ENCODE data around the gene TBX2. TPM values are rescaled to one million over a fixed set of nuclear protein-coding genes. Genes with fewer than 3 reads are reported as not detected.
"Not testable (repeated sequence)": the region's sequence is repeated elsewhere in the genome, so short reads cannot be mapped to it uniquely, and the experiment has no call there.

The TBX2 gene
- total and polyA plus RNA-seq, 7 donors = 0.99 to 5.3 (median 3.3) TPM

- Histone ChIP-seq H3K27ac (no peak overlapping the region), H3K4me1 (no peaks in the 10 kb centered on the region), H3K27me3 (peaks cover 0 to 4% (median 0%) of the 10 kb centered on the region in 3 donors), H3K36me3 (no peaks in the 10 kb centered on the region), H3K4me3 (no peak overlapping the region), H3K9me3 (peaks cover 0 to 6% (median 2%) of the 10 kb centered on the region in 4 donors)
- intact Hi-C loops (cut with DNase I) = no loop called here
- DNase-seq = no peak
- TF ChIP-seq POLR2A (IDR thresholded peaks at IDR 0.05) = no peak
- TF ChIP-seq POLR2AphosphoS5 (IDR thresholded peaks at IDR 0.05) = no peak
- TF ChIP-seq CTCF (IDR thresholded peaks at IDR 0.05) = no peak
- no peak for TF ChIP-seq EP300 (IDR thresholded peaks at IDR 0.05)
Measured at GRCh38 chr17:61436273-61436672, 36.6 kb downstream of the TBX2 start.

- Histone ChIP-seq H3K4me3 (no peak overlapping the region), H3K27ac (no peak overlapping the region), H3K4me1 (no peaks in the 10 kb centered on the region), H3K9me3 (peaks cover 0 to 6% (median 2%) of the 10 kb centered on the region in 4 donors), H3K27me3 (peaks cover 0 to 4% (median 0%) of the 10 kb centered on the region in 3 donors), H3K36me3 (no peaks in the 10 kb centered on the region)
- no peak for TF ChIP-seq EP300 (IDR thresholded peaks at IDR 0.05)
- no peak for TF ChIP-seq POLR2A (IDR thresholded peaks at IDR 0.05)
- no peak for TF ChIP-seq CTCF (IDR thresholded peaks at IDR 0.05)
- TF ChIP-seq POLR2AphosphoS5 (IDR thresholded peaks at IDR 0.05) = no peak
- DNase-seq = no peak
- intact Hi-C loops (cut with DNase I) = no loop called here
Measured at GRCh38 chr17:61436995-61437704, 37.5 kb downstream of the TBX2 start.

GRCh38 chr17:61440697-61441096 lies 41.1 kb downstream of the TBX2 start:
- intact Hi-C loops (cut with DNase I) = no loop called here
- no peaks in the 10 kb centered on the region for H3K4me1 ChIP-seq
- peaks cover 0 to 6% (median 2%) of the 10 kb centered on the region in 4 donors for H3K9me3 ChIP-seq
- no peak for DNase-seq
- peaks cover 0 to 31% (median 12%) of the 10 kb centered on the region in 3 donors for H3K27me3 ChIP-seq
- no peak for TF ChIP-seq POLR2AphosphoS5 (IDR thresholded peaks at IDR 0.05)
- TF ChIP-seq CTCF (IDR thresholded peaks at IDR 0.05) = no peak
- TF ChIP-seq EP300 (IDR thresholded peaks at IDR 0.05) = no peak
- no peak for TF ChIP-seq POLR2A (IDR thresholded peaks at IDR 0.05)
- no peak overlapping the region for H3K27ac ChIP-seq
- H3K4me3 ChIP-seq = no peak overlapping the region
- no peaks in the 10 kb centered on the region for H3K36me3 ChIP-seq

- intact Hi-C loops (cut with DNase I); DNase-seq; H3K4me1 ChIP-seq; H3K9me3 ChIP-seq; H3K27ac ChIP-seq; H3K36me3 ChIP-seq; H3K4me3 ChIP-seq: not testable (repeated sequence)
- H3K27me3 ChIP-seq = peaks cover 0 to 39% (median 12%) of the 10 kb centered on the region in 3 donors
- WGBS, 2 donors = 95 to 96% methylated on average over 6 of the region's 6 CpGs
Measured at GRCh38 chr17:61441507-61441906, 41.9 kb downstream of the TBX2 start.

GRCh38 chr17:61442136-61442775 lies 42.6 kb downstream of the TBX2 start:
- DNase-seq = no peak
- WGBS, 2 donors = 70 to 76% methylated on average over 4 of the region's 4 CpGs
- H3K27ac ChIP-seq = no peak overlapping the region
- no peaks in the 10 kb centered on the region for H3K4me1 ChIP-seq
- no peak for TF ChIP-seq POLR2A (IDR thresholded peaks at IDR 0.05)
- TF ChIP-seq EP300 (IDR thresholded peaks at IDR 0.05) = no peak
- TF ChIP-seq POLR2AphosphoS5 (IDR thresholded peaks at IDR 0.05) = no peak
- TF ChIP-seq CTCF (IDR thresholded peaks at IDR 0.05) = no peak
- H3K4me3 ChIP-seq = no peak overlapping the region
- H3K9me3 ChIP-seq = peaks cover 0 to 5% (median under 1%) of the 10 kb centered on the region in 4 donors
- H3K27me3 ChIP-seq = peaks cover 0 to 47% (median 12%) of the 10 kb centered on the region in 3 donors
- no peaks in the 10 kb centered on the region for H3K36me3 ChIP-seq
- intact Hi-C loops (cut with DNase I) = no loop called here

Data from sigmoid colon (tissue), 7 donors.